ENCODE measurements around the gene CBX6.

The CBX6 gene

GRCh38 chr22:38815842-38816241 is 56.2 kb downstream of the CBX6 start:
- DNase-seq = no peak
